ENCODE data around the gene GALNT14.

Gene GALNT14

GRCh38 chr2:31018280-31018679 is 120.0 kb downstream of the GALNT14 start:
- no peak for TF ChIP-seq CTCF (IDR thresholded peaks at IDR 0.05)

GRCh38 chr2:31016648-31017047 is 121.6 kb downstream of the GALNT14 start:
- no peak for TF ChIP-seq CTCF (IDR thresholded peaks at IDR 0.05)

GRCh38 chr2:31014516-31014915 is 123.7 kb downstream of the GALNT14 start:
- TF ChIP-seq CTCF (IDR thresholded peaks at IDR 0.05) = no peak

DNA sequence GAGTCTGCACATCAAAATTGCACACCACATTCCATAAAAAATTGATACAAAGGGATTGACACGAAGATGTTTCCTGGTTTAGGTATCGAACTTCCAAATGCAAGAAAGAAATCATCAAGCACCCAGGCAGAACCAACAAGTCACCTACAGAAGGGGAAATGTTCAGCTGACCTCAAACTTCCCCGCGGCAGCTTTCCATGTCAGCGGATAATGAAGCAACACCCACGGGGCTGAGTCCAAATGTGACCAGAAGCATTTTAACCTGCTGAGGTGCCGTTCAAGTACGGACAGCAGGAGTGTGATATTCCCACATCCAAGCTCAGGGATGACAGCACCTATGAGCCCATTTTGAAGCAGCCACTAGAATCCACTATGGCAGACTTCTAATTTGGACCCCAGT is 124.9 kb downstream of the GALNT14 start:
- no peak for TF ChIP-seq CTCF (IDR thresholded peaks at IDR 0.05)

- TF ChIP-seq CTCF (IDR thresholded peaks at IDR 0.05) = no peak
Measured at GRCh38 chr2:31012406-31012805, 125.8 kb downstream of the GALNT14 start.

DNA sequence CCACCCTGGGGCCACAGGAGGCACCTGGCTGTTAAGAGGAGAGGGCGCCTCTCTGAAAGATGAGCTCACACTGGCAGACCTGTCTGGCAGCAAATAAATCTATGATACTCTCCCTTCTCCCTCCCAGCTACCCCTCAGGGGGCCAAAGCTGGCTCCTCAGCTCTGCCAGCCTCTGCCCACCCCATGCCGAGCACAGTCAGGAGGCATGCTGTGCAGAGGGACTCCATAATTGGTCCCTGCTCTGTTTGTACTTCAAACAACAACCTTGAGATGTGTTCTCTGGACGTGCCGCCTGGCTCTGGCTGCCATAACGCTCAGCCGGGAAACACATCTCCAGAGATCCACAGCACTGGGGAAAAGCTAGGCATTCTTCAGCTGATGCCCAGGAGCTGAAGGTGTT is 126.7 kb downstream of the GALNT14 start:
- TF ChIP-seq CTCF (IDR thresholded peaks at IDR 0.05) = no peak

- TF ChIP-seq CTCF (IDR thresholded peaks at IDR 0.05) = no peak
Measured at GRCh38 chr2:31008561-31009114, 129.6 kb downstream of the GALNT14 start.

- TF ChIP-seq CTCF (IDR thresholded peaks at IDR 0.05) = no peak
Measured at GRCh38 chr2:31004257-31004656, 134.0 kb downstream of the GALNT14 start.
